ENCODE results near the gene PCTP. TPM values are rescaled to one million over a fixed set of nuclear protein-coding genes. Genes with fewer than 3 reads are reported as not detected.
A peak's percentile ranks its signal among the peaks of the same experiment; 100 is the strongest.

The PCTP gene
- total and polyA plus RNA-seq, 3 experiments from 2014 or later = 3.5 to 8.5 (median 8.4) TPM

GRCh38 chr17:55806745-55807495 is 56.1 kb downstream of the PCTP start:
- Histone ChIP-seq H3K4me1 (ENCODE audit: insufficient read depth, low read length) (no peaks in the 10 kb centered on the region), H3K27ac (ENCODE audit: low read depth, low read length) (no peak overlapping the region), H3K27me3 (ENCODE audit: insufficient read depth, low read length, poor library complexity, severe bottlenecking) (no peaks in the 10 kb centered on the region), H3K9me3 (ENCODE audit: low read length) (no peaks in the 10 kb centered on the region), H3K4me3 (ENCODE audit: low read length) (no peak overlapping the region), H3K36me3 (ENCODE audit: insufficient read depth, low read length) (no peaks in the 10 kb centered on the region)
- no peaks in the 10 kb centered on the region for H3K4me1 Mint-ChIP-seq
- ChIA-PET CTCF (no interaction called here), POLR2A (no interaction called here)
- H3K9me3 Mint-ChIP-seq = peaks cover 5 to 27% (median 16%) of the 10 kb centered on the region in 5 donors
- no peak for DNase-seq
- H3K36me3 Mint-ChIP-seq = no peaks in the 10 kb centered on the region
- H3K27ac Mint-ChIP-seq = no peak overlapping the region
- peaks cover 0 to 3% of the 10 kb centered on the region in 2 donors for H3K27me3 Mint-ChIP-seq
- H3K4me3 Mint-ChIP-seq = no peak overlapping the region

GRCh38 chr17:55811536-55811935 is 60.7 kb downstream of the PCTP start:
- H3K27ac Mint-ChIP-seq = no peak overlapping the region
- POLR2A ChIA-PET = no interaction called here

DNA sequence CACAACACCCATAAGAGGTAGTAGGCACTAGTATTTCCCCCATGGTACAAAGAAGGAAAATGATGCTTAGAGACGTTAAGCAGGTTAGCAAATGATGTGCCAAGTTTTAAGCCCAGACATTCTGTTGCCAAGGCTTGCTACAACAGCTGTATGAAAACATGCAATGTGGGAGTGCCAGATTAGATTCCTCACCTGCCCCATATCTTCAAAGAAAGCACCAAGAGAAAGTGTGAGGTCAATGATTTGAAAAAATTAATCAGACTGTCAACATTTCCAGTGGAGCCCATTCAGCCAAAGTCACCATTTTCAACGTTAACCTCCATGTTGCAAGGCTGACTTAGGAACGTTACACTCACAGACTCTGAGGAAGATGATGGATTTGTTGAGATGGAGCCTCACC is 61.5 kb downstream of the PCTP start:
- H3K4me3 ChIP-seq (ENCODE audit: low read length) = no peak overlapping the region
- H3K27ac ChIP-seq (ENCODE audit: low read depth, low read length) = no peak overlapping the region
- H3K9me3 Mint-ChIP-seq = peaks cover 0 to 8% (median under 1%) of the 10 kb centered on the region in 5 donors
- H3K4me1 ChIP-seq (ENCODE audit: insufficient read depth, low read length) = no peaks in the 10 kb centered on the region
- no peaks in the 10 kb centered on the region for H3K36me3 Mint-ChIP-seq
- DNase-seq = no peak
- no peaks in the 10 kb centered on the region for H3K9me3 ChIP-seq (ENCODE audit: low read length)
- H3K4me3 Mint-ChIP-seq = no peak overlapping the region
- no peaks in the 10 kb centered on the region for H3K4me1 Mint-ChIP-seq
- ChIA-PET POLR2A (no interaction called here), CTCF (no interaction called here)
- no peaks in the 10 kb centered on the region for H3K27me3 ChIP-seq (ENCODE audit: insufficient read depth, low read length, poor library complexity, severe bottlenecking)
- peaks cover 2 to 15% of the 10 kb centered on the region in 2 donors for H3K27me3 Mint-ChIP-seq
- no peaks in the 10 kb centered on the region for H3K36me3 ChIP-seq (ENCODE audit: insufficient read depth, low read length)
- H3K27ac Mint-ChIP-seq = no peak overlapping the region

More at GRCh38 chr17:55811536-55811935, 60.7 kb downstream of the PCTP start:
- H3K36me3 Mint-ChIP-seq = no peaks in the 10 kb centered on the region
- CTCF ChIA-PET = no interaction called here
- H3K9me3 Mint-ChIP-seq = peaks cover 0 to 6% (median 2%) of the 10 kb centered on the region in 5 donors
- no peak overlapping the region for H3K4me3 Mint-ChIP-seq
- H3K4me3 ChIP-seq (ENCODE audit: low read length) = no peak overlapping the region
- H3K4me1 Mint-ChIP-seq = no peaks in the 10 kb centered on the region
- peaks cover 2 to 11% of the 10 kb centered on the region in 2 donors for H3K27me3 Mint-ChIP-seq
- H3K36me3 ChIP-seq (ENCODE audit: insufficient read depth, low read length) = no peaks in the 10 kb centered on the region
- no peak for DNase-seq
- H3K9me3 ChIP-seq (ENCODE audit: low read length) = no peaks in the 10 kb centered on the region
- no peaks in the 10 kb centered on the region for H3K27me3 ChIP-seq (ENCODE audit: insufficient read depth, low read length, poor library complexity, severe bottlenecking)
- H3K4me1 ChIP-seq (ENCODE audit: insufficient read depth, low read length) = no peaks in the 10 kb centered on the region
- no peak overlapping the region for H3K27ac ChIP-seq (ENCODE audit: low read depth, low read length)

GRCh38 chr17:55813944-55814343 is 63.1 kb downstream of the PCTP start:
- no peaks in the 10 kb centered on the region for H3K36me3 Mint-ChIP-seq
- no peaks in the 10 kb centered on the region for H3K4me1 Mint-ChIP-seq
- Histone ChIP-seq H3K27ac (ENCODE audit: low read depth, low read length) (peak overlapping the region; percentile 68), H3K4me3 (ENCODE audit: low read length) (no peak overlapping the region), H3K9me3 (ENCODE audit: low read length) (no peaks in the 10 kb centered on the region), H3K27me3 (ENCODE audit: insufficient read depth, low read length, poor library complexity, severe bottlenecking) (no peaks in the 10 kb centered on the region), H3K4me1 (ENCODE audit: insufficient read depth, low read length) (no peaks in the 10 kb centered on the region), H3K36me3 (ENCODE audit: insufficient read depth, low read length) (no peaks in the 10 kb centered on the region)
- H3K9me3 Mint-ChIP-seq = peaks cover 0 to 11% (median 3%) of the 10 kb centered on the region in 5 donors
- peaks cover 2 to 20% of the 10 kb centered on the region in 2 donors for H3K27me3 Mint-ChIP-seq
- DNase-seq = no peak
- ChIA-PET CTCF (no interaction called here), POLR2A (no interaction called here)
- no peak overlapping the region for H3K4me3 Mint-ChIP-seq
- H3K27ac Mint-ChIP-seq = no peak overlapping the region

GRCh38 chr17:55814377-55814776 is 63.5 kb downstream of the PCTP start:
- Histone ChIP-seq H3K9me3 (ENCODE audit: low read length) (no peaks in the 10 kb centered on the region), H3K4me1 (ENCODE audit: insufficient read depth, low read length) (no peaks in the 10 kb centered on the region), H3K27me3 (ENCODE audit: insufficient read depth, low read length, poor library complexity, severe bottlenecking) (no peaks in the 10 kb centered on the region), H3K27ac (ENCODE audit: low read depth, low read length) (peak overlapping the region; percentile 68), H3K4me3 (ENCODE audit: low read length) (no peak overlapping the region), H3K36me3 (ENCODE audit: insufficient read depth, low read length) (no peaks in the 10 kb centered on the region)
- H3K4me1 Mint-ChIP-seq = no peaks in the 10 kb centered on the region
- POLR2A ChIA-PET = no interaction called here
- peaks cover 0 to 11% (median 3%) of the 10 kb centered on the region in 5 donors for H3K9me3 Mint-ChIP-seq
- no peak overlapping the region for H3K27ac Mint-ChIP-seq
- CTCF ChIA-PET = no interaction called here
- no peaks in the 10 kb centered on the region for H3K36me3 Mint-ChIP-seq
- no peak for DNase-seq
- peak overlapping the region in 1 of 7 donors; percentile 54 for H3K4me3 Mint-ChIP-seq
- H3K27me3 Mint-ChIP-seq = peaks cover 2 to 20% of the 10 kb centered on the region in 2 donors

GRCh38 chr17:55816532-55817396 is 65.9 kb downstream of the PCTP start:
- Histone ChIP-seq H3K27me3 (ENCODE audit: insufficient read depth, low read length, poor library complexity, severe bottlenecking) (no peaks in the 10 kb centered on the region), H3K4me3 (ENCODE audit: low read length) (no peak overlapping the region), H3K27ac (ENCODE audit: low read depth, low read length) (peak overlapping the region; percentile 68), H3K36me3 (ENCODE audit: insufficient read depth, low read length) (no peaks in the 10 kb centered on the region), H3K9me3 (ENCODE audit: low read length) (no peaks in the 10 kb centered on the region), H3K4me1 (ENCODE audit: insufficient read depth, low read length) (no peaks in the 10 kb centered on the region)
- Mint-ChIP-seq H3K27ac (no peak overlapping the region), H3K4me1 (no peaks in the 10 kb centered on the region), H3K36me3 (peaks cover 0 to 3% (median 0%) of the 10 kb centered on the region in 3 donors), H3K9me3 (peaks cover 3 to 19% (median 12%) of the 10 kb centered on the region in 5 donors), H3K27me3 (peaks cover 3 to 20% of the 10 kb centered on the region in 2 donors), H3K4me3 (no peak overlapping the region)
- ChIA-PET POLR2A (no interaction called here), CTCF (no interaction called here)
- DNase-seq = no peak

DNA sequence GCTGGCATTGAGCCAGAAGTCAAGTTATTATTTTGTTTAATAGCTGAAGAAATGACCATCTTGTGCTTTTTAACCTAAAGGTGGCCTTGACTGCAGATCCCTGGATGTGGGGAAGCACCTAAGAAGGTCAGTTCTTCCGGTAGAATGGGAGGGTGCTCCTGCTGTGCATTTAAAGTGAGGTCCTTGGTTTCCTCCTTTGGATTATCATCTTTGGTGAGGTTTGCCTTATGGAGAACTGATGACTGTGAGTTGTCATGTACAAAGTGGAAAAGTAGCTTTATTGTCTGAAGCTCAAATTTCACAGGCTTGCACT is 66.5 kb downstream of the PCTP start:
- Histone ChIP-seq H3K27ac (ENCODE audit: low read depth, low read length) (peak overlapping the region; percentile 68), H3K9me3 (ENCODE audit: low read length) (no peaks in the 10 kb centered on the region), H3K36me3 (ENCODE audit: insufficient read depth, low read length) (no peaks in the 10 kb centered on the region), H3K27me3 (ENCODE audit: insufficient read depth, low read length, poor library complexity, severe bottlenecking) (no peaks in the 10 kb centered on the region), H3K4me3 (ENCODE audit: low read length) (no peak overlapping the region), H3K4me1 (ENCODE audit: insufficient read depth, low read length) (no peaks in the 10 kb centered on the region)
- no peak for DNase-seq
- POLR2A ChIA-PET = no interaction called here
- H3K9me3 Mint-ChIP-seq = peaks cover 3 to 19% (median 12%) of the 10 kb centered on the region in 5 donors
- no peak overlapping the region for H3K27ac Mint-ChIP-seq
- H3K4me1 Mint-ChIP-seq = no peaks in the 10 kb centered on the region
- H3K27me3 Mint-ChIP-seq = peaks cover 3 to 20% of the 10 kb centered on the region in 2 donors
- H3K36me3 Mint-ChIP-seq = peaks cover 0 to 3% (median 0%) of the 10 kb centered on the region in 3 donors
- CTCF ChIA-PET = no interaction called here
- H3K4me3 Mint-ChIP-seq = no peak overlapping the region

- Histone ChIP-seq H3K27me3 (ENCODE audit: insufficient read depth, low read length, poor library complexity, severe bottlenecking) (no peaks in the 10 kb centered on the region), H3K27ac (ENCODE audit: low read depth, low read length) (peak overlapping the region; percentile 68), H3K36me3 (ENCODE audit: insufficient read depth, low read length) (no peaks in the 10 kb centered on the region), H3K4me3 (ENCODE audit: low read length) (no peak overlapping the region), H3K4me1 (ENCODE audit: insufficient read depth, low read length) (no peaks in the 10 kb centered on the region), H3K9me3 (ENCODE audit: low read length) (no peaks in the 10 kb centered on the region)
- Mint-ChIP-seq H3K4me3 (no peak overlapping the region), H3K4me1 (no peaks in the 10 kb centered on the region), H3K36me3 (peaks cover 0 to 3% (median 0%) of the 10 kb centered on the region in 3 donors), H3K27ac (no peak overlapping the region), H3K27me3 (peaks cover 3 to 20% of the 10 kb centered on the region in 2 donors), H3K9me3 (peaks cover 2 to 19% (median 12%) of the 10 kb centered on the region in 5 donors)
- no peak for DNase-seq
- CTCF ChIA-PET = no interaction called here
- POLR2A ChIA-PET = no interaction called here
These were observed 67.2 kb downstream of the PCTP start for GRCh38 chr17:55818026-55818425.
